CD8-positive, alpha-beta memory T cell (primary cell): ENCODE measurements around the gene MEOX2. TPM values are rescaled to one million over a fixed set of nuclear protein-coding genes. Genes with fewer than 3 reads are reported as not detected.

Experiments used
- CTCF ChIA-PET: fragments of 350-600 bp; sonication (Branson Sonifier 250); formaldehyde crosslinking; loops from one replicate; lab custom pipeline; 2021; ENCODE audit warnings: antibody characterized with exemption; lab: Charles Lee
- POLR2A ChIA-PET: fragments of 350-600 bp; sonication (Branson Sonifier 250); formaldehyde crosslinking; loops from one replicate; lab custom pipeline; 2021; ENCODE audit warnings: antibody characterized with exemption; lab: Charles Lee
- DNase-seq, 5 donors: peaks; one replicate each; pipeline versions ENCODE4 v3.0.0 to v3.0.0-alpha.2; 2020 to 2022; ENCODE audit warnings: mixed read lengths in 1 of 5
- H3K27ac ChIP-seq: one replicate; pipeline ENCODE4 v1.7.0; 2013; ENCODE audit warnings: low read depth, mild to moderate bottlenecking, low read length, moderate library complexity
- H3K27me3 ChIP-seq: 2 replicates; pipeline ENCODE4 v1.7.0; 2013; ENCODE audit warnings: low read length, mild to moderate bottlenecking; ENCODE audit not compliant: insufficient read depth, poor library complexity, severe bottlenecking
- H3K36me3 ChIP-seq: 2 replicates; pipeline ENCODE4 v1.7.0; 2013; ENCODE audit warnings: mild to moderate bottlenecking, low read length, moderate library complexity; ENCODE audit not compliant: insufficient read depth
- H3K4me1 ChIP-seq: 2 replicates; pipeline ENCODE4 v1.7.0; 2013; ENCODE audit warnings: mild to moderate bottlenecking, low read length, moderate library complexity; ENCODE audit not compliant: insufficient read depth
- H3K4me3 ChIP-seq: 2 replicates; pipeline ENCODE4 v1.7.0; 2013; ENCODE audit warnings: mild to moderate bottlenecking, low read length
- H3K9me3 ChIP-seq: 2 replicates; pipeline ENCODE4 v1.7.0; 2013; ENCODE audit warnings: mild to moderate bottlenecking, low read length
- H3K27ac Mint-ChIP-seq, 8 donors: one replicate each; pipeline ENCODE4 v1.8.0; 2020 to 2021; ENCODE audit warnings: mixed read lengths in 8 of 8, mild to moderate bottlenecking in 6 of 8, inconsistent platforms in 3 of 8, moderate library complexity in 3 of 8
- H3K27me3 Mint-ChIP-seq, 2 donors: one replicate each; pipeline ENCODE4 v1.8.0; 2020 to 2021; ENCODE audit warnings: mixed read lengths in 2 of 2, mild to moderate bottlenecking in 1 of 2, moderate library complexity in 1 of 2
- H3K36me3 Mint-ChIP-seq, 3 donors: one replicate each; pipeline ENCODE4 v1.8.0; 2020 to 2021; ENCODE audit warnings: mixed read lengths in 3 of 3, inconsistent platforms in 1 of 3, mild to moderate bottlenecking in 1 of 3
- H3K4me1 Mint-ChIP-seq, 3 donors: one replicate each; pipeline ENCODE4 v1.8.0; 2020 to 2021; ENCODE audit warnings: mixed read lengths in 3 of 3, inconsistent platforms in 1 of 3, mild to moderate bottlenecking in 1 of 3
- H3K4me3 Mint-ChIP-seq, 7 donors: one replicate each; pipeline ENCODE4 v1.8.0; 2020 to 2021; ENCODE audit warnings: mixed read lengths in 7 of 7, mild to moderate bottlenecking in 6 of 7, moderate library complexity in 4 of 7, inconsistent platforms in 2 of 7
- H3K9me3 Mint-ChIP-seq, 5 donors: one replicate each; pipeline ENCODE4 v1.8.0; 2020 to 2022; ENCODE audit warnings: mixed read lengths in 5 of 5, mild to moderate bottlenecking in 3 of 5, moderate library complexity in 2 of 5, inconsistent platforms in 1 of 5
- polyA plus RNA-seq: library from polyadenylated mRNA; unstranded; fragments of 300-500 nt; fragmentation: Illumina TruSeq; gene quantifications from one replicate; pipeline ENCODE4 v1.2.3, GENCODE V29; 2021
- total RNA-seq, 2 experiments: library from RNA; stranded (reverse); gene quantifications; one replicate each; pipeline ENCODE4 v1.2.3, GENCODE V29; 2021

The MEOX2 gene
- total and polyA plus RNA-seq, 3 experiments from 2014 or later = not detected

- H3K36me3 ChIP-seq = no peaks in the 10 kb centered on the region
- DNase-seq = no peak
- ChIA-PET CTCF (no interaction called here), POLR2A (no interaction called here)
- H3K9me3 ChIP-seq = no peaks in the 10 kb centered on the region
- no peaks in the 10 kb centered on the region for H3K27me3 ChIP-seq
- Mint-ChIP-seq H3K9me3 (peaks cover 2 to 14% (median 4%) of the 10 kb centered on the region in 5 donors), H3K4me1 (no peaks in the 10 kb centered on the region), H3K27ac (no peak overlapping the region), H3K27me3 (no peaks in the 10 kb centered on the region), H3K36me3 (no peaks in the 10 kb centered on the region), H3K4me3 (no peak overlapping the region)
- no peak overlapping the region for H3K4me3 ChIP-seq
- H3K27ac ChIP-seq = no peak overlapping the region
- H3K4me1 ChIP-seq = no peaks in the 10 kb centered on the region
Observed at GRCh38 chr7:15707570-15707969, 21.1 kb upstream of the MEOX2 start.

- peaks cover 2 to 14% (median 5%) of the 10 kb centered on the region in 5 donors for H3K9me3 Mint-ChIP-seq
- no peak overlapping the region for H3K27ac ChIP-seq
- H3K27me3 Mint-ChIP-seq = no peaks in the 10 kb centered on the region
- ChIA-PET POLR2A (no interaction called here), CTCF (no interaction called here)
- no peaks in the 10 kb centered on the region for H3K4me1 Mint-ChIP-seq
- no peak overlapping the region for H3K4me3 ChIP-seq
- no peak overlapping the region for H3K4me3 Mint-ChIP-seq
- H3K36me3 ChIP-seq = no peaks in the 10 kb centered on the region
- no peaks in the 10 kb centered on the region for H3K9me3 ChIP-seq
- no peaks in the 10 kb centered on the region for H3K4me1 ChIP-seq
- H3K36me3 Mint-ChIP-seq = no peaks in the 10 kb centered on the region
- H3K27me3 ChIP-seq = no peaks in the 10 kb centered on the region
- no peak overlapping the region for H3K27ac Mint-ChIP-seq
- no peak for DNase-seq
Observed at GRCh38 chr7:15703732-15704131, 17.2 kb upstream of the MEOX2 start.

GRCh38 chr7:15692501-15693020 lies 6.1 kb upstream of the MEOX2 start:
- no peaks in the 10 kb centered on the region for H3K36me3 ChIP-seq

DNA sequence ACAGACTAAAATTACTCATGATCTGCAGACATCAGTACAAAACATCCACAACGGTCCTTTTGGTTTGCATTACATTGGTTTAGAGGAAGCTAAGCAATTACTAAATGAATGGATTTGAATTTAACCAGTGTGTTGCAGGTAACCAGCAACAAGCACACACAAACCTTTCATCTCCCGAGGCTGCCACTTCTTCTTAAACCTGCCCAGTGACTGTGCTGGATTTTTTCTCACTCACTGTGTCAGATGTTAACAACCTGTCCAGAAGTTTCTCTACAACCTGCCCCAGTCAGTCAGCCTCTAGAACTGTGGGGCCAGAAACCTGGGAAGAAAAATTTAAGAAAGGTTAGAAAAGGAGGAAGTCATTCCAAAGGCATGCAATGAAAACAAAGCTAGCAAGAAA lies 2.4 kb upstream of the MEOX2 start:
- Mint-ChIP-seq H3K36me3 (no peaks in the 10 kb centered on the region), H3K4me3 (no peak overlapping the region), H3K27me3 (peaks cover 26 to 31% of the 10 kb centered on the region in 2 donors), H3K27ac (no peak overlapping the region), H3K9me3 (peaks cover 0 to 11% (median 7%) of the 10 kb centered on the region in 5 donors), H3K4me1 (no peaks in the 10 kb centered on the region)
- Histone ChIP-seq H3K9me3 (no peaks in the 10 kb centered on the region), H3K4me3 (no peak overlapping the region), H3K4me1 (no peaks in the 10 kb centered on the region), H3K36me3 (no peaks in the 10 kb centered on the region), H3K27ac (no peak overlapping the region), H3K27me3 (no peaks in the 10 kb centered on the region)
- POLR2A ChIA-PET = no interaction called here
- CTCF ChIA-PET = interaction anchor here (0.7 kb wide), 1 partner anchor 1261 kb away, joined by 3 read pairs; no protein-coding TSS in a partner anchor
- DNase-seq = no peak

More at GRCh38 chr7:15692501-15693020, 6.1 kb upstream of the MEOX2 start:
- H3K27me3 Mint-ChIP-seq = peaks cover 4 to 7% of the 10 kb centered on the region in 2 donors
- no peak overlapping the region for H3K4me3 Mint-ChIP-seq
- no peak overlapping the region for H3K27ac Mint-ChIP-seq
- H3K9me3 Mint-ChIP-seq = peaks cover 0 to 3% (median under 1%) of the 10 kb centered on the region in 5 donors
- Histone ChIP-seq H3K4me3 (no peak overlapping the region), H3K27ac (no peak overlapping the region), H3K9me3 (no peaks in the 10 kb centered on the region), H3K4me1 (no peaks in the 10 kb centered on the region), H3K27me3 (no peaks in the 10 kb centered on the region)
- DNase-seq = no peak
- H3K4me1 Mint-ChIP-seq = no peaks in the 10 kb centered on the region
- ChIA-PET CTCF (no interaction called here), POLR2A (no interaction called here)
- H3K36me3 Mint-ChIP-seq = no peaks in the 10 kb centered on the region

GRCh38 chr7:15688279-15688626 lies 1.8 kb upstream of the MEOX2 start:
- POLR2A ChIA-PET = no interaction called here
- no peak for DNase-seq
- no peaks in the 10 kb centered on the region for H3K4me1 Mint-ChIP-seq
- CTCF ChIA-PET = interaction anchor here (0.7 kb wide), 1 partner anchor 1262 kb away, joined by 3 read pairs; no protein-coding TSS in a partner anchor
- no peaks in the 10 kb centered on the region for H3K36me3 Mint-ChIP-seq
- Histone ChIP-seq H3K4me1 (no peaks in the 10 kb centered on the region), H3K27me3 (no peaks in the 10 kb centered on the region), H3K27ac (no peak overlapping the region), H3K4me3 (no peak overlapping the region), H3K9me3 (no peaks in the 10 kb centered on the region), H3K36me3 (no peaks in the 10 kb centered on the region)
- no peak overlapping the region for H3K27ac Mint-ChIP-seq
- H3K4me3 Mint-ChIP-seq = no peak overlapping the region
- H3K27me3 Mint-ChIP-seq = peaks cover 26 to 31% of the 10 kb centered on the region in 2 donors
- peaks cover 0 to 11% (median 7%) of the 10 kb centered on the region in 5 donors for H3K9me3 Mint-ChIP-seq

- H3K4me1 Mint-ChIP-seq = no peaks in the 10 kb centered on the region
- ChIA-PET POLR2A (no interaction called here), CTCF (interaction anchor here (0.7 kb wide), 1 partner anchor 1263 kb away, joined by 3 read pairs; no protein-coding TSS in a partner anchor)
- peaks cover 0 to 11% (median 7%) of the 10 kb centered on the region in 5 donors for H3K9me3 Mint-ChIP-seq
- no peak overlapping the region for H3K27ac Mint-ChIP-seq
- no peaks in the 10 kb centered on the region for H3K36me3 ChIP-seq
- H3K4me3 ChIP-seq = no peak overlapping the region
- H3K27me3 ChIP-seq = no peaks in the 10 kb centered on the region
- no peak overlapping the region for H3K4me3 Mint-ChIP-seq
- H3K36me3 Mint-ChIP-seq = no peaks in the 10 kb centered on the region
- peaks cover 26 to 31% of the 10 kb centered on the region in 2 donors for H3K27me3 Mint-ChIP-seq
- DNase-seq = no peak
- no peaks in the 10 kb centered on the region for H3K9me3 ChIP-seq
- no peaks in the 10 kb centered on the region for H3K4me1 ChIP-seq
- no peak overlapping the region for H3K27ac ChIP-seq
Observed at GRCh38 chr7:15687546-15688278, 1.2 kb upstream of the MEOX2 start.

DNA sequence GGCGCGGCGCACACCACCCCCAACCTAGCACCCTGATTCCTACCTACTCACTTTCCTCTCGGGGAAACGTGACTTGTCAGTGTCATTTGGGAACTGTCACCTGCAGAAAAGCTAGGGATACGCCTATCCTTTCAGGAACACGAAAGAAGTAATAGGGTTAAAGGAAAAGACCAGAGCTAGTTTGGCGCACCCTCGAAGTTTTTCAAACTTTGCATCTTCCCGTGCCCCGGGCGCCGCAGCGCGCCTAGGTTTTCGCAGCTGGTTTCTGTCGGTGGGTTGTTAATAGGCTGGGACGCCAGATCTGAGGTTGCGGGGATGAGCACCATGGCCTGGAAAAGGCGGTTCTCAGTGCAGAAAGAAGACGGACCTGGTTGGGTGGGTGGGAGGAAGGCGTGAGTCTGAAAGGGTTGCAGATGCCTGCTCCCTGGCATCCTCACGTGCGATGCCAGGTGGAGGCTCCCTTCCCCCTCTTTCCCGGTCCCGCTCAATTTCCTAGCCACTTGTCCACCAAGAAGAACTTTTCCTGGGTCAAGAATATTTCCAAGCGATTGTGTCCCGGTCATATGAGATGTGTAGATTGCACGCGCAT lies 568 bp upstream of the MEOX2 start:
- ChIA-PET CTCF (no interaction called here), POLR2A (no interaction called here)

More for the DNA sequence above, 568 bp upstream of the MEOX2 start:
- Histone ChIP-seq H3K36me3 (no peaks in the 10 kb centered on the region), H3K27ac (no peak overlapping the region), H3K27me3 (no peaks in the 10 kb centered on the region), H3K9me3 (no peaks in the 10 kb centered on the region), H3K4me1 (no peaks in the 10 kb centered on the region), H3K4me3 (no peak overlapping the region)
- peaks cover 26 to 31% of the 10 kb centered on the region in 2 donors for H3K27me3 Mint-ChIP-seq
- H3K4me1 Mint-ChIP-seq = no peaks in the 10 kb centered on the region
- DNase-seq = no peak
- H3K36me3 Mint-ChIP-seq = no peaks in the 10 kb centered on the region
- H3K27ac Mint-ChIP-seq = no peak overlapping the region
- H3K9me3 Mint-ChIP-seq = peaks cover 0 to 11% (median 7%) of the 10 kb centered on the region in 5 donors
- no peak overlapping the region for H3K4me3 Mint-ChIP-seq
